ENCODE results near the gene SLC10A3. TPM values are rescaled to one million over a fixed set of nuclear protein-coding genes. Genes with fewer than 3 reads are reported as not detected.
A peak's percentile ranks its signal among the peaks of the same experiment; 100 is the strongest.

Gene SLC10A3
- total and polyA plus RNA-seq, 2 donors from 2014 or later = 19.0 to 27.3 TPM

GRCh38 chrX:154437971-154438893 lies 52.2 kb downstream of the SLC10A3 start:
- H3K27ac ChIP-seq (ENCODE audit: low read depth in 2 of 2, low read length in 2 of 2) = no peak overlapping the region
- intact Hi-C loops (cut with DNase I) = no loop called here

More at GRCh38 chrX:154437971-154438893, 52.2 kb downstream of the SLC10A3 start:
- H3K9ac ChIP-seq (ENCODE audit: low read length in 3 of 3) = peak overlapping the region in 2 of 3 donors; percentile 19 to 51
- DNase-seq (peak in 2 of 5 donors; percentile 23 to 60), FAIRE-seq (no peak)
- H3K4me1 ChIP-seq (ENCODE audit: control insufficient read depth in 2 of 3, insufficient read depth in 2 of 3, low read depth in 1 of 3, low read length in 3 of 3) = peaks cover 0 to 10% (median 3%) of the 10 kb centered on the region in 3 donors
- H3K36me3 ChIP-seq (ENCODE audit: control insufficient read depth in 2 of 3, insufficient read depth in 3 of 3, low read length in 3 of 3) = peaks cover 0 to 12% (median 4%) of the 10 kb centered on the region in 3 donors
- no peak for TF ChIP-seq CTCF (IDR thresholded peaks at IDR 0.05; ENCODE audit: borderline replicate concordance, extremely low read depth, insufficient read depth)
- H3K4me3 ChIP-seq (ENCODE audit: low read length in 3 of 3) = peak overlapping the region; percentile 49 to 63 (median 58)
- no peaks in the 10 kb centered on the region for H3K27me3 ChIP-seq (ENCODE audit: control insufficient read depth, insufficient read depth, low read length)
- H3K9me3 ChIP-seq (ENCODE audit: control insufficient read depth in 2 of 3, insufficient read depth in 1 of 3, low read length in 3 of 3) = no peaks in the 10 kb centered on the region

Small RNA genes lying within 50 kb of the gene (microRNA-seq; reads per million reads assigned to microRNA genes)
- gene MIR6858 = not detected

Other genes starting within 250 kb of the SLC10A3 start
- not detected for gene OPN1MW3, start 233.0 kb downstream of the SLC10A3 start, total RNA-seq
- gene OPN1MW3, start 233.0 kb downstream of the SLC10A3 start, polyA plus RNA-seq (ENCODE audit: insufficient read depth, low read depth, low replicate concordance) = not detected
- gene TEX28, start 195.5 kb downstream of the SLC10A3 start, total RNA-seq = not detected
- not detected for gene TEX28, start 195.5 kb downstream of the SLC10A3 start, polyA plus RNA-seq (ENCODE audit: insufficient read depth, low read depth, low replicate concordance)
- gene TKTL1, start 194.8 kb downstream of the SLC10A3 start, total RNA-seq = 0.38 TPM
- gene TKTL1, start 194.8 kb downstream of the SLC10A3 start, polyA plus RNA-seq (ENCODE audit: insufficient read depth, low read depth, low replicate concordance) = 0.30 TPM
- 1,036 TPM for gene FLNA, start 116.0 kb downstream of the SLC10A3 start, total RNA-seq
- gene FLNA, start 116.0 kb downstream of the SLC10A3 start, polyA plus RNA-seq (ENCODE audit: insufficient read depth, low read depth, low replicate concordance) = 421 TPM
- 79.6 TPM for gene EMD, start 111.3 kb downstream of the SLC10A3 start, total RNA-seq
- 102 TPM for gene EMD, start 111.3 kb downstream of the SLC10A3 start, polyA plus RNA-seq (ENCODE audit: insufficient read depth, low read depth, low replicate concordance)
- 2,684 TPM for gene RPL10, start 92.3 kb downstream of the SLC10A3 start, total RNA-seq
- 2,858 TPM for gene RPL10, start 92.3 kb downstream of the SLC10A3 start, polyA plus RNA-seq (ENCODE audit: insufficient read depth, low read depth, low replicate concordance)
- gene DNASE1L1, start 81.4 kb downstream of the SLC10A3 start, total RNA-seq = 33.8 TPM
- gene DNASE1L1, start 81.4 kb downstream of the SLC10A3 start, polyA plus RNA-seq (ENCODE audit: insufficient read depth, low read depth, low replicate concordance) = 28.0 TPM
- 40.2 TPM for gene TAFAZZIN, start 79.1 kb downstream of the SLC10A3 start, total RNA-seq
- gene TAFAZZIN, start 79.1 kb downstream of the SLC10A3 start, polyA plus RNA-seq (ENCODE audit: insufficient read depth, low read depth, low replicate concordance) = 33.3 TPM
- 121 TPM for gene ATP6AP1, start 62.0 kb downstream of the SLC10A3 start, total RNA-seq
- gene ATP6AP1, start 62.0 kb downstream of the SLC10A3 start, polyA plus RNA-seq (ENCODE audit: insufficient read depth, low read depth, low replicate concordance) = 205 TPM
- 116 TPM for gene GDI1, start 53.5 kb downstream of the SLC10A3 start, total RNA-seq
- 92.5 TPM for gene GDI1, start 53.5 kb downstream of the SLC10A3 start, polyA plus RNA-seq (ENCODE audit: insufficient read depth, low read depth, low replicate concordance)
- 46.0 TPM for gene FAM50A, start 46.5 kb downstream of the SLC10A3 start, total RNA-seq
- gene FAM50A, start 46.5 kb downstream of the SLC10A3 start, polyA plus RNA-seq (ENCODE audit: insufficient read depth, low read depth, low replicate concordance) = 112 TPM
- 40.5 TPM for gene PLXNA3, start 32.3 kb downstream of the SLC10A3 start, total RNA-seq
- gene PLXNA3, start 32.3 kb downstream of the SLC10A3 start, polyA plus RNA-seq (ENCODE audit: insufficient read depth, low read depth, low replicate concordance) = 4.9 TPM
- 10.0 TPM for gene LAGE3, start 11.3 kb downstream of the SLC10A3 start, total RNA-seq
- 29.0 TPM for gene LAGE3, start 11.3 kb downstream of the SLC10A3 start, polyA plus RNA-seq (ENCODE audit: insufficient read depth, low read depth, low replicate concordance)
- gene UBL4A, start 4.0 kb downstream of the SLC10A3 start, total RNA-seq = 26.1 TPM
- gene UBL4A, start 4.0 kb downstream of the SLC10A3 start, polyA plus RNA-seq (ENCODE audit: insufficient read depth, low read depth, low replicate concordance) = 35.2 TPM
- 39.5 TPM for gene FAM3A, start 25.6 kb upstream of the SLC10A3 start, total RNA-seq
- gene FAM3A, start 25.6 kb upstream of the SLC10A3 start, polyA plus RNA-seq (ENCODE audit: insufficient read depth, low read depth, low replicate concordance) = 73.4 TPM
- 54.1 TPM for gene G6PD, start 56.2 kb upstream of the SLC10A3 start, total RNA-seq
- gene G6PD, start 56.2 kb upstream of the SLC10A3 start, polyA plus RNA-seq (ENCODE audit: insufficient read depth, low read depth, low replicate concordance) = 34.7 TPM
- gene IKBKG, start 57.0 kb upstream of the SLC10A3 start, total RNA-seq = 31.3 TPM
- gene IKBKG, start 57.0 kb upstream of the SLC10A3 start, polyA plus RNA-seq (ENCODE audit: insufficient read depth, low read depth, low replicate concordance) = 23.3 TPM
- not detected for gene CTAG1A, start 94.5 kb upstream of the SLC10A3 start, total RNA-seq
- not detected for gene CTAG1A, start 94.5 kb upstream of the SLC10A3 start, polyA plus RNA-seq (ENCODE audit: insufficient read depth, low read depth, low replicate concordance)
- not detected for gene CTAG1B, start 128.7 kb upstream of the SLC10A3 start, total RNA-seq
- not detected for gene CTAG1B, start 128.7 kb upstream of the SLC10A3 start, polyA plus RNA-seq (ENCODE audit: insufficient read depth, low read depth, low replicate concordance)
- 0.28 TPM for gene CTAG2, start 162.9 kb upstream of the SLC10A3 start, total RNA-seq
- gene CTAG2, start 162.9 kb upstream of the SLC10A3 start, polyA plus RNA-seq (ENCODE audit: insufficient read depth, low read depth, low replicate concordance) = not detected